H1 (cell line): ENCODE results near the gene R3HDM2. TPM values are rescaled to one million over a fixed set of nuclear protein-coding genes. Genes with fewer than 3 reads are reported as not detected.
"Not testable (repeated sequence)": the region's sequence is repeated elsewhere in the genome, so short reads cannot be mapped to it uniquely, and the experiment has no call there.

ENCODE experiments used
- CTCF ChIA-PET: fragments of 300-600 bp; sonication (Branson Sonifier 250); formaldehyde crosslinking; loops from one replicate; lab custom pipeline; 2021; ENCODE audit not compliant: partially characterized antibody; lab: Charles Lee
- POLR2A ChIA-PET: fragments of 300-600 bp; sonication (Branson Sonifier 250); formaldehyde crosslinking; loops from one replicate; lab custom pipeline; 2021; ENCODE audit warnings: inconsistent platforms; ENCODE audit not compliant: partially characterized antibody; lab: Charles Lee
- DNase-seq, 2 experiments: peaks; one replicate each; pipeline versions ENCODE4 v3.0.0 to v3.0.0-alpha.2; 2010 to 2022; ENCODE audit warnings: low spot score in 2 of 2, low read depth in 1 of 2, mixed read lengths in 1 of 2
- FAIRE-seq: peaks from 2 replicates; lab custom pipeline; 2011; peaks lifted over from hg19 to GRCh38; lab: Jason Lieb, UNC
- H2AFZ ChIP-seq: 2 replicates; pipeline ENCODE4 v1.8.1; 2012; ENCODE audit warnings: low read length, inconsistent platforms
- H2AK5ac ChIP-seq: 2 replicates; pipeline ENCODE4 v1.6.1; 2013; ENCODE audit warnings: low read depth, low read length
- H2BK120ac ChIP-seq: replicated peaks from 2 replicates; pipeline ENCODE3; 2013; ENCODE audit warnings: low read depth, low read length, inconsistent platforms
- H2BK12ac ChIP-seq: 2 replicates; pipeline ENCODE4 v1.6.1; 2013; ENCODE audit warnings: low read depth, low read length
- H2BK15ac ChIP-seq: 2 replicates; pipeline ENCODE4 v1.6.1; 2013; ENCODE audit warnings: low read length
- H2BK20ac ChIP-seq: 2 replicates; pipeline ENCODE4 v1.6.1; 2013; ENCODE audit warnings: low read length
- H2BK5ac ChIP-seq: 2 replicates; pipeline ENCODE4 v1.6.1; 2013; ENCODE audit warnings: low read depth, low read length
- H3K14ac ChIP-seq: 2 replicates; pipeline ENCODE4 v1.6.1; 2013; ENCODE audit warnings: inconsistent platforms; ENCODE audit not compliant: insufficient read length
- H3K18ac ChIP-seq: 2 replicates; pipeline ENCODE4 v1.6.1; 2013; ENCODE audit warnings: low read length; ENCODE audit errors: extremely low read depth
- H3K23ac ChIP-seq: 2 replicates; pipeline ENCODE4 v1.6.1; 2013; ENCODE audit warnings: inconsistent platforms; ENCODE audit not compliant: insufficient read length
- H3K23me2 ChIP-seq: 2 replicates; pipeline ENCODE4 v1.6.1; 2013; ENCODE audit warnings: low read depth, low read length
- H3K27ac ChIP-seq: 2 replicates; pipeline ENCODE4 v1.6.1; 2011; ENCODE audit warnings: low read depth, low read length, inconsistent platforms
- H3K27me3 ChIP-seq, 4 experiments: replicated peaks in 1 of 4; 1 replicate in 1 of 4; 2 replicates in 3 of 4; pipeline versions ENCODE4 v1.6.1 to v1.8.1; 2011 to 2013; ENCODE audit warnings: low read length in 3 of 4, mild to moderate bottlenecking in 3 of 4, inconsistent platforms in 2 of 4, mixed read lengths in 2 of 4, moderate library complexity in 1 of 4; ENCODE audit not compliant: control insufficient read depth in 3 of 4, insufficient read depth in 3 of 4; ENCODE audit errors: extremely low read depth in 1 of 4
- H3K36me3 ChIP-seq, 4 experiments: 2 replicates each; pipeline versions ENCODE4 v1.6.1 to v1.8.1; 2011 to 2013; ENCODE audit warnings: mild to moderate bottlenecking in 4 of 4, low read length in 3 of 4, moderate library complexity in 2 of 4, control low read depth in 1 of 4, inconsistent platforms in 1 of 4; ENCODE audit not compliant: insufficient read depth in 4 of 4, control insufficient read depth in 2 of 4
- H3K4ac ChIP-seq: replicated peaks from 2 replicates; pipeline ENCODE3; 2013; ENCODE audit warnings: low read length, low read depth, mixed read lengths, inconsistent platforms; ENCODE audit not compliant: insufficient read length
- H3K4me1 ChIP-seq, 4 experiments: replicated peaks in 1 of 4; 1 replicate in 1 of 4; 2 replicates in 3 of 4; pipeline versions ENCODE4 v1.6.1 to v1.8.1; 2011 to 2013; ENCODE audit warnings: low read length in 3 of 4, inconsistent platforms in 2 of 4, mixed read lengths in 1 of 4; ENCODE audit not compliant: insufficient read depth in 4 of 4, control insufficient read depth in 3 of 4
- H3K4me2 ChIP-seq, 2 experiments: 2 replicates each; pipeline versions ENCODE4 v1.6.1 to v1.8.1; 2011 to 2013; ENCODE audit warnings: low read depth in 2 of 2, low read length in 2 of 2, control low read depth in 1 of 2, inconsistent platforms in 1 of 2, mild to moderate bottlenecking in 1 of 2; ENCODE audit not compliant: insufficient read depth in 1 of 2
- H3K4me3 ChIP-seq, 4 experiments: fragments of 200-600, 300-600 bp in 1 of 4; sonication (generic), shearing (Covaris generic), sonication (Bioruptor Twin) in 1 of 4; 2 replicates each; pipeline versions ENCODE4 v1.5.1 to v1.8.1; 2011 to 2016; ENCODE audit warnings: low read length in 4 of 4, low read depth in 3 of 4, control low read depth in 2 of 4, inconsistent platforms in 2 of 4, mild to moderate bottlenecking in 2 of 4, mixed read lengths in 1 of 4, moderate library complexity in 1 of 4; ENCODE audit not compliant: insufficient read depth in 2 of 4; ENCODE audit errors: extremely low read depth in 1 of 4
- H3K56ac ChIP-seq: replicated peaks from 2 replicates; pipeline ENCODE3; 2013; ENCODE audit warnings: low read depth, mild to moderate bottlenecking, mixed read lengths, low read length, inconsistent platforms; ENCODE audit not compliant: insufficient read length
- H3K79me1 ChIP-seq: 2 replicates; pipeline ENCODE4 v1.6.1; 2013; ENCODE audit warnings: low read depth, low read length, control low read depth
- H3K79me2 ChIP-seq, 2 experiments: 2 replicates each; pipeline versions ENCODE4 v1.6.1 to v1.8.1; 2012 to 2013; ENCODE audit warnings: low read length in 2 of 2, mild to moderate bottlenecking in 2 of 2, inconsistent platforms in 1 of 2; ENCODE audit not compliant: insufficient read depth in 2 of 2, control insufficient read depth in 1 of 2
- H3K9ac ChIP-seq, 4 experiments: replicated peaks in 1 of 4; 1 replicate in 1 of 4; 2 replicates in 3 of 4; pipeline versions ENCODE4 v1.6.1 to v1.8.1; 2011 to 2013; ENCODE audit warnings: low read depth in 3 of 4, low read length in 3 of 4, control low read depth in 2 of 4, mild to moderate bottlenecking in 2 of 4, moderate library complexity in 2 of 4, inconsistent platforms in 1 of 4; ENCODE audit errors: extremely low read depth in 1 of 4
- H3K9me3 ChIP-seq, 2 experiments: 2 replicates each; pipeline versions ENCODE4 v1.6.1 to v1.8.1; 2012 to 2013; ENCODE audit warnings: mild to moderate bottlenecking in 2 of 2, moderate library complexity in 2 of 2, control low read depth in 1 of 2, inconsistent platforms in 1 of 2, low read depth in 1 of 2, low read length in 1 of 2, mixed read lengths in 1 of 2; ENCODE audit not compliant: insufficient read depth in 2 of 2
- H4K20me1 ChIP-seq, 2 experiments: replicated peaks in 1 of 2; 2 replicates each; pipeline versions ENCODE3 to v1.8.1; 2011 to 2013; ENCODE audit warnings: inconsistent platforms in 2 of 2, low read length in 2 of 2, mild to moderate bottlenecking in 1 of 2; ENCODE audit not compliant: insufficient read depth in 2 of 2, control insufficient read depth in 1 of 2
- H4K5ac ChIP-seq: 2 replicates; pipeline ENCODE4 v1.6.1; 2013; ENCODE audit warnings: low read length, low read depth, mixed read lengths, inconsistent platforms; ENCODE audit not compliant: insufficient read length
- H4K8ac ChIP-seq: 2 replicates; pipeline ENCODE4 v1.8.0; 2013; ENCODE audit warnings: mild to moderate bottlenecking, moderate library complexity, low read length, inconsistent platforms; ENCODE audit not compliant: insufficient read depth; ENCODE audit errors: extremely low read depth
- H4K91ac ChIP-seq: replicated peaks from 2 replicates; pipeline ENCODE3; 2013; ENCODE audit warnings: low read length, mixed read lengths, inconsistent platforms; ENCODE audit not compliant: insufficient read length
- GABPA ChIP-seq: IDR thresholded peaks from 2 replicates; pipeline ENCODE4 v1.6.1; 2011; ENCODE audit warnings: mild to moderate bottlenecking, low read length, moderate library complexity, borderline replicate concordance; ENCODE audit not compliant: insufficient read depth
- PHF8 ChIP-seq: fragments of 200-600 bp; sonication (generic); conservative IDR thresholded peaks from 2 replicates; pipeline ENCODE4 v1.7.1; 2012; ENCODE audit warnings: low read depth, mild to moderate bottlenecking, inconsistent platforms, low read length, moderate library complexity
- POLR2A ChIP-seq, 2 experiments: IDR thresholded peaks; 1 replicate in 1 of 2; 2 replicates in 1 of 2; pipeline ENCODE4 v1.6.1; 2011; ENCODE audit warnings: low read depth in 2 of 2, low read length in 2 of 2, mild to moderate bottlenecking in 2 of 2; ENCODE audit errors: control extremely low read depth in 1 of 2
- WGBS, 2 experiments: shearing (Covaris generic) in 1 of 2; methylation state at CpG; one replicate each; pipeline versions ENCODE4 v1.1.6 to v1.1.7; 2013 to 2015; ENCODE audit warnings: low lambda C conversion rate in 2 of 2, mixed read lengths in 2 of 2, inconsistent platforms in 1 of 2, low coverage in 1 of 2, missing lambda C conversion rate in 1 of 2; ENCODE audit not compliant: insufficient replicate concordance in 2 of 2, insufficient coverage in 1 of 2, insufficient read length in 1 of 2; ENCODE audit errors: extremely low coverage in 1 of 2, missing lambda C conversion rate in 1 of 2; 5-methylcytosine and 5-hydroxymethylcytosine counted together
- polyA plus RNA-seq, 7 experiments: library from polyadenylated mRNA; depleted of rRNA in 3 of 7; stranded (reverse) in 5 of 7; unstranded in 2 of 7; fragments of >200 nt in 5 of 7; fragments of 200-250 nt in 2 of 7; gene quantifications; 1 replicate in 5 of 7; 2 replicates in 1 of 7; 4 replicates in 1 of 7; pipeline versions ENCODE4 v1.2.1 to v1.2.3, GENCODE V29; 2011 to 2013; ENCODE audit warnings: missing spikeins in 2 of 7, mixed read lengths in 2 of 7
- total RNA-seq: library from RNA; stranded (reverse); fragmentation: NEBNext Ultra II Directional; extraction: Animal tissue kit (Norgen Biotek cat#: 25700); gene quantifications from 2 replicates; pipeline ENCODE4 v1.2.1, GENCODE V29; 2021

Gene R3HDM2
- total and polyA plus RNA-seq, 2 of the 8 experiments (the other 6 are each of a cell fraction or from before 2014, with no cell fraction given) = 25.6 to 27.0 TPM

- no peak for TF ChIP-seq PHF8
- TF ChIP-seq POLR2A (IDR thresholded peaks at IDR 0.05; ENCODE audit: control extremely low read depth in 1 of 2, low read depth in 2 of 2, low read length in 2 of 2) = no peak
- no peak for TF ChIP-seq GABPA
Measured at GRCh38 chr12:57441846-57442427, 11.1 kb upstream of the R3HDM2 start (continued).

GRCh38 chr12:57441393-57441792 is 10.6 kb upstream of the R3HDM2 start:
- not testable (repeated sequence) for H3K4ac ChIP-seq, H4K91ac ChIP-seq, H3K27ac ChIP-seq, H3K56ac ChIP-seq, H4K20me1 ChIP-seq, H3K23me2 ChIP-seq, H3K79me1 ChIP-seq, H3K4me2 ChIP-seq, DNase-seq, H3K18ac ChIP-seq, H4K8ac ChIP-seq, H2BK15ac ChIP-seq, H2BK12ac ChIP-seq, H3K9ac ChIP-seq, H3K9me3 ChIP-seq, H3K27me3 ChIP-seq, H3K14ac ChIP-seq, H4K5ac ChIP-seq, H3K79me2 ChIP-seq, H2AFZ ChIP-seq, H3K23ac ChIP-seq, H2BK5ac ChIP-seq, H2AK5ac ChIP-seq, FAIRE-seq, H3K36me3 ChIP-seq, H2BK20ac ChIP-seq, H3K4me1 ChIP-seq, H2BK120ac ChIP-seq, H3K4me3 ChIP-seq
- CTCF ChIA-PET = interaction anchor here (0.6 to 6.3 kb wide), 4 partner anchors 13 to 165 kb away, joined by 3 to 47 read pairs (median 4); partner anchors contain the start of gene INHBE
- 100% methylated on average over 2 of the region's 2 CpGs; no CpG with 5 or more reads in 1 of the 2 experiments for WGBS, 2 experiments
- POLR2A ChIA-PET = interaction anchor here (0.6 to 4.6 kb wide), 3 partner anchors 9 to 17 kb away, joined by 3 to 34 read pairs (median 5); partner anchors contain the start of gene INHBE
